DOHH2 (cell line): ENCODE measurements around the gene MSX1.

Source experiments
- EZH2phosphoT487 ChIP-seq: fragments of 200-600 bp; sonication (generic); IDR thresholded peaks from 2 replicates; pipeline ENCODE4 v1.6.1; 2017; ENCODE audit warnings: borderline replicate concordance, mild to moderate bottlenecking, antibody characterized with exemption, low read length, moderate library complexity, mixed read lengths
- TF ChIP-seq, protein P1 (sequence below): fragments of 200-600 bp; sonication (generic); IDR thresholded peaks from one replicate; pipeline ENCODE4 v1.5.1; 2014; ENCODE audit warnings: antibody characterized with exemption, mild to moderate bottlenecking, low read depth, low read length; ENCODE audit not compliant: poor library complexity, severe bottlenecking

GRCh38 chr4:4875147-4875546, 15.7 kb downstream of the MSX1 start:
- TF ChIP-seq EZH2phosphoT487: no peak
- TF ChIP-seq, protein P1, sequence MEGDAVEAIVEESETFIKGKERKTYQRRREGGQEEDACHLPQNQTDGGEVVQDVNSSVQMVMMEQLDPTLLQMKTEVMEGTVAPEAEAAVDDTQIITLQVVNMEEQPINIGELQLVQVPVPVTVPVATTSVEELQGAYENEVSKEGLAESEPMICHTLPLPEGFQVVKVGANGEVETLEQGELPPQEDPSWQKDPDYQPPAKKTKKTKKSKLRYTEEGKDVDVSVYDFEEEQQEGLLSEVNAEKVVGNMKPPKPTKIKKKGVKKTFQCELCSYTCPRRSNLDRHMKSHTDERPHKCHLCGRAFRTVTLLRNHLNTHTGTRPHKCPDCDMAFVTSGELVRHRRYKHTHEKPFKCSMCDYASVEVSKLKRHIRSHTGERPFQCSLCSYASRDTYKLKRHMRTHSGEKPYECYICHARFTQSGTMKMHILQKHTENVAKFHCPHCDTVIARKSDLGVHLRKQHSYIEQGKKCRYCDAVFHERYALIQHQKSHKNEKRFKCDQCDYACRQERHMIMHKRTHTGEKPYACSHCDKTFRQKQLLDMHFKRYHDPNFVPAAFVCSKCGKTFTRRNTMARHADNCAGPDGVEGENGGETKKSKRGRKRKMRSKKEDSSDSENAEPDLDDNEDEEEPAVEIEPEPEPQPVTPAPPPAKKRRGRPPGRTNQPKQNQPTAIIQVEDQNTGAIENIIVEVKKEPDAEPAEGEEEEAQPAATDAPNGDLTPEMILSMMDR: no peak
